GM19328 (cell line): Measurements from ENCODE around the gene DVL3.
"Not testable (repeated sequence)": the region's sequence is repeated elsewhere in the genome, so short reads cannot be mapped to it uniquely, and the experiment has no call there.

Source experiments
- ATAC-seq: cut with Tn5 transposase; IDR thresholded peaks from one replicate; pipeline ENCODE4 v1.9.1; 2021; ENCODE audit warnings: mild to moderate bottlenecking, moderate library complexity; ENCODE audit not compliant: unreplicated experiment

The DVL3 gene

DNA sequence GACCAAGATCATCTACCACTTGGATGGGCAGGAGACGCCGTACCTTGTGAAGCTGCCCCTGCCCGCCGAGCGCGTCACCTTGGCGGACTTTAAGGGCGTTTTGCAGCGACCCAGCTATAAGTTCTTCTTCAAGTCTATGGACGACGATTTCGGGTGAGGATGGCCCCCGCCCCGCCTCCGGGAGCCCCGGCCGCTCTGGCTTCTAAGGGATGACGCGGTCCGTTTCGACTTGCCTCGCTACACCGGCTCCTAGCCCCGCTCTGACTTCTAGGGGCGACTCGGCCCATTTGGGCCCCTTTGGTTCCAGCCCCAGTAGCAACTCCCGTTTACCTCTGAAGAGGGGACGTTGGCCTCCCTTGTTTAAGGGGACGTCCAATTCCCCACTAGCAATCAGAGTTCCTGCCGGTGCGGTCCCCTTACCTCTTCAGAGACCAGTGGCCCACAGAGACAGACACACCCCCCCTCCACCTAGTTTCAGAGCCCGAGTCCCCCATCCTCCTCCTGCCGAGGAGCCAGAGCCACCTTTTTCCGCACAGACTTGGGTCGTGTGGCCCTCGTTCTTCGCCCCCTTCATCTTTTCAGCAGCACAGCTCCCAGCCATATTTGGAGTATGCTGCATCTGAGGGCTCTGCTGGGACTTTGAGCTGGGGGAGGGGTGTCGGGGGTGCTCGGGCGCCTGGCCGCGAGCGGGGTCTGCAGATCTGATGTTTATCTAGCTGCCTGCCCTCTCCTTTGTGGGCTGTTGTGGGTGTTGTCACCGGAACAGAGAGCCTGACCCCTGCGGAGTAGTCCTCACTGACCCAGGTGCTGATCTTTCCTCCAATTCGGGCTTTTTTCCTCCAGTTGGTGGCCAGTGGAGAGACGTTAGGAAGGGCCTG is 706 bp downstream of the DVL3 start:
- ATAC-seq = peak; percentile 12

DNA sequence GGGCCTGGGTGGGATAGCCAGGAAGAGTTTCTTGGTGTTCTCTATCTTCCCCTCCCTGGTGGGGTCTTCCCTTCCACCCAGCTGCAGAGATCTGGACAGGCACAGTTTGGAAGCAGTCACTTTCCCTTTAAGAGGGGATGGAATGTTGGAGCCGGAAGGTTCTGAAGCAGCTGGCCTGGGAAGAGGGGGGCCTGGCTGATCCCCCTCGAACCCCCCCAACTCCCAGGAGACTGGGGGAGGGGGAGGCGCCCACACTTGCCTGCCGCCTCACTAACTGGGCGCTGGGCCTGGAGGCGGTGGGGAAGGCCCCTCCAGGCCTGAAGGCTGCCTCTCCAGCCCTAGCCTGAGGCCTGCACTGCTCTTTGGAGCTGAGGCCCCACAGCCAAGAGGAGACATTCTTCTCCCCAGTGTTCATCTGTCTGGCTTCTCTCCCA is 1.4 kb downstream of the DVL3 start:
- ATAC-seq = no peak

GRCh38 chr3:184157206-184157605 is 2.0 kb downstream of the DVL3 start:
- ATAC-seq = no peak

DNA sequence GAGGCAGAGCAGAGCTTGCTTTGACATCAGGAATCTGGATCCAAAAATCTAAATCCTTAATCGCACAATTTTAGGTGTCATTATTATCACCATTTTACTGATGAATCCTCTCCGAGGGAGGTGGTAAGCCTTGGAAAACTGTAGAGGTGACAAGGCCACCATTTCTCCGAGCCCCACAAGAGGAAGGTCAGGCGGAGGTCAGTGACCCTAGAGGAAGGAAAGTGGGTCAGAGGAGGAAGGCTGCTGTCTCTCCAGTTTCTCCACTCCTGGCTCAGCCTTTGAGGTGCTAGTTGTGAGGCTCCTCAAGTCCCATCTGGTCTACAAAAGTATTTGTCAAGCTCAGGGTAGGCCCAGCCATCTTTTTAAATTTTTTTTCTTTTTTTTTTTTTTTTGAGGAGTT is 3.2 kb downstream of the DVL3 start:
- no peak for ATAC-seq

DNA sequence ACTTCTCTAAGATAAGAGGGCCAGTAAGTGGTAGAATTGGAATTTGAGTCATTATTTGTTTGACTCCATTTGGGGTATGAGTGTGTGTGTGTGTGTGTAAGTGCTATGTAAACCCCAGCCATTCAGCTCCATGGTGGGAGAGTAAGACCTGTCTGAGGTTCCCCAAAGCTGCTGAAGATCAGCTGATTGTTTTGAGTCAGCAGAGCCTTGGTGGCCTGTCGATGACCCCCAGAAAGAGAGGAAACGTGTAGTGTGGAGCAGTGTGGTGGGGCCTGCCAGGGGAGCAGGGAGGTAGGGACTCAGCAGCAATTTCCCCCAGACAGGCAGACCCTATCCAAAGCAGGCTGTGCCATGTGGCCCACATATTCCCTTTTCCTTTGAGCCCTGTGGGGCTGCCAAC is 5.3 kb downstream of the DVL3 start:
- no peak for ATAC-seq

GRCh38 chr3:184162571-184163070 is 7.4 kb downstream of the DVL3 start:
- ATAC-seq = not testable (repeated sequence)

DNA sequence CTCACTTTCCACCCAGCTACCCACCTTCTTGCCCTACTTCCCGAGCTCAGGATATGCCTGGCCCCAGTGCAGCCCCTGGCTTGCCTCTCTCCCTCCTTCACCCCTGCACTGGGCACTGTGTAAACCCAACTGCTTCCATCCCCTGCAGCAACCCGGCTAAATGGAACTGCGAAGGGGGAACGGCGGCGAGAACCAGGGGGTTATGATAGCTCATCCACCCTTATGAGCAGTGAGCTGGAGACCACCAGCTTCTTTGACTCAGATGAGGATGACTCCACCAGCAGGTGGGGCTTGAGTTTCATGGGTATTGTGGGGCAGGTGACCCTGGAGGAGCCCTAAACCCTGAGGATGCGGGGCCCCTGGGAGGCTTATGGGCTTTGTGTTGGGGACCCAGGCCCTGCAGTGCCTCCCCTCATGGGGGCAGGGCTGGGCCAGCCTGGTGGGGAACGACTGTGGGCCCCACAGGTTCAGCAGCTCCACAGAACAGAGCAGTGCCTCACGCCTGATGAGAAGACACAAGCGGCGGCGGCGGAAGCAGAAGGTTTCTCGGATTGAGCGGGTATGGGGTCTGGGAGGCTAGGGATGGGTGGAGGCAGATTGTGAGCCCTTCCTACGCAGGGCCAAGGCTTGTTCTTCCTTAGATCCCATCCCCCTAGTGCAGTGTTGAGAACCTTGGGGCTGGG is 9.6 kb downstream of the DVL3 start:
- ATAC-seq = no peak

DNA sequence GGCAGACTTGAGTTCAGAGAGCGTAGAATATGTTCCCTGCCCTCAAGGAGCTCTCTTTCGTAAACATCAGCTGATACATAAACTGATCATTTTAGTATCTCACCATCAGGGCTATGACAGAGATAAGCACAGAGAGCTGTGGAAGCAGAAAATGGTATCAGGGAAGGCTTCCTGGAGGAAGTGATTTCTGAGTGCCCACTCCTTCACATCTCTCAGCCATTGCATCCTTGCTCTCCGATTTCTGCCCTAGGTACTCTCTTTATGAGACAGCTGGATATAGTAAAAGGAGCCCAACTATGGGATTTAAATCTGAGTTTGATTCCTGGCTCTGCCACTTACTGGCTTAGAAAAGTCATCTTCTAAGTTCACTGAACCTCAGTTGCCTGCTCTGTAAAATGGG is 10.4 kb downstream of the DVL3 start:
- ATAC-seq = no peak

DNA sequence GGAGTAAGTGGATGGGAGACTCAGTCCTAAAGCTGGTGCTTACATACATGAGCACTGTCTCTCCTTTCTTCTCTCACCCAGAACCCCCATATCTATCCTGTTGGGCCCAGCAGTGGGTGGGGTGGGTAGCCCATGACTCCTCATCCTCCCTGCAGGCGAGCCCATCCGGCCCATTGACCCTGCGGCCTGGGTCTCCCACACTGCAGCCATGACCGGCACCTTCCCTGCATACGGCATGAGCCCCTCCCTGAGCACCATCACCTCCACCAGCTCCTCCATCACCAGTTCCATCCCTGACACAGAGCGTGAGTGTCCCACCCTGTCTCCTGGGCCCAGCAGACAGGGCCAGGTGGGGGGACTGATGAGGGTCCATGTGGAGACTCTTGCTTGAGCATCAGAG is 11.5 kb downstream of the DVL3 start:
- no peak for ATAC-seq

DNA sequence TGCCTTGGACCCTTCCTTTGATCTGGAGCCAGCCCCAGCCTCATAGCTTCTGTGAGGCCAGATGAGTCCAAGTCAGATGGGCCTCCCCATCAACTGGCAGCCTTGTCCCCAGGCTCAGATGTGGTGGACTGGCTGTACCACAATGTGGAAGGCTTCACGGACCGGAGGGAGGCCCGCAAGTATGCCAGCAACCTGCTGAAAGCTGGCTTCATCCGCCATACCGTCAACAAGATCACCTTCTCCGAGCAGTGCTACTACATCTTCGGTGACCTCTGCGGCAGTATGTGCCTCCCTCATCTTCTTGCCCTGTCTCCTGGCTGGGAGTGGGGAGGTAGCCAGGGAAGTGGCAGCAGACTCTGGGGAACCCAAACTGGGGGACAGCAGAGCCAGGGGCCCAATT is 12.6 kb downstream of the DVL3 start:
- no peak for ATAC-seq

DNA sequence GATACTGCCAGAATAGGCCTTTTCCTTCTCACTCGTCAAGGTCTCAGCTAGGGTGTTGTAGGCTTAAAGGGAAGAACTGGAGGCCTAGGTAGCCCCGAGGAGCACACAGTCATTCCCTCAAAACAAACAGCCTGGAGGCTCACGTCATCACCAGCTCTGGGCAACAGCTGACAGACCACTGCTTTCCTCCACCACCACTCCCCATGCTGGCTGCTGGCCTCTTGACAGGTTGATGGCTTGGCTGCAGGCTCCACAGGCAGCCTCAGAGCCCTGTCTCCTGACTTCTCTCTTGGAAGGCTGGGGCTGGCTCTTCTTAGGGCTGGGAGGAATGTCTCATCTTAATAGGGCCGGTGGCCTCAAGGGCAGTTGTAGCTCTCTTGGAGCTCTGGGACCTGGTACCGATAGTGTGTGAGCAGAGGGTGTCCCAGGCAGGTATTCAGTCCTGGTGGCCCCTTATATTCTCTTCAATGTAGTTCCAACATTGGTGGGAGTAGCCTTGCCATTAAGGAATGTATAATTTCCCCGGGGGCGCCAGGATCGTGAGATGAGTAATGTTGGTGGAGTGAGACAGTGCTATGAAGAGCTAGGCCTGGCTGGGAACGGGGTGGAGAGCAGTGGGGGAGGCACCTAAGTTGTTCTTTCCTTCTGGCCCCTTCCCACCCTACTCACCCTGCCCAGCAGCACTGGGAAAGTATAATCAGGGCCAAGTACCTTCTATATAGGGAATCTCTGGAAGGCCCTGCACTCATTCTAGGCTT is 13.4 kb downstream of the DVL3 start:
- no peak for ATAC-seq

GRCh38 chr3:184169896-184170875 is 15.0 kb downstream of the DVL3 start:
- ATAC-seq = no peak

GRCh38 chr3:184171562-184171961 is 16.4 kb downstream of the DVL3 start:
- no peak for ATAC-seq

- ATAC-seq = no peak
Observed at GRCh38 chr3:184172681-184173373, 17.6 kb downstream of the DVL3 start.

- no peak for ATAC-seq
Observed at GRCh38 chr3:184173374-184173722, 18.2 kb downstream of the DVL3 start.

GRCh38 chr3:184174284-184174645 is 19.1 kb downstream of the DVL3 start:
- no peak for ATAC-seq

GRCh38 chr3:184174646-184175492 is 19.7 kb downstream of the DVL3 start, which contains the start of gene AP2M1:
Gene AP2M1, plus strand, starts transcription at chr3:184174855. Its CDS starts 2,139 bp downstream, at chr3:184176994.
- peak; percentile 93 for ATAC-seq

DNA sequence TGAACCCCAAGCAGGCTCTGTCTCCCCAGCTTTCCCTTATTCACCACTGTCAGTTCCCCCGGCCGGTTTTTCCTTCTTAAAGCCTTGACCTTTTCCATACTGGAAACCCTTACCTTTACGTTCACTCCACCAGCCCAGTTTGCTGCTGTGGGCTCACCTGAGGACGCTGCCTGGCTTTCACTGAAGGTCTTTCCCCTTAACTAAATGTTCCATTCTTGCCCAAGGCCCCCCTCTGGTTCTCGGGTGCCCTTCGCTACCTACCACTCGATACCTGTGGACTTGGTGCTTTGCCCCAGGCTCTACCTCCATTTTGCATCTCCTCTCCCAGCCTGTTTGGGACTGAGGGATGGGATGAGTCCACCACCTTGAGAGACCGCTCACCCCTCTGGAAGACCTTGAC is 20.3 kb downstream of the DVL3 start:
- ATAC-seq = no peak

DNA sequence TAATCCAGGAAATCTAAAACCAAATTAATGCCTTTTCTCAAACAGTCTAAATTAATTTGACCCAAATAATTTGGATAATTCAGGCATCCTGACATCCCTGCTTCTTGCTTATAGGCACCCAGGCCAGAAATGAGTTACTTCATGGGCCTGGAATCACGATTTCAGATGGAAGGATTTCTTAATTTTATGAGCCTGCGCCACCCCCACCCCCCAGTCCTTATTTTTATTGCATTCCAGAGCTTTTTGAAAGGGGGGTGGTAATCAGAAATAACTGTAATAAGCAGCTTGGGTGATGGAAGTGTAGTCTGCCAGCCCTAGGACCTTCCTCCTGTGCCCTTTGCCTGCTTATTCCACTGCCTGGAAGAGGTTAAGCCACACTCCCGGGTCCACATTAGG is 20.8 kb downstream of the DVL3 start:
- no peak for ATAC-seq
